ENCODE results near the gene ACSL3. TPM values are rescaled to one million over a fixed set of nuclear protein-coding genes. Genes with fewer than 3 reads are reported as not detected.
"Not testable (repeated sequence)": the region's sequence is repeated elsewhere in the genome, so short reads cannot be mapped to it uniquely, and the experiment has no call there.

ACSL3 gene
- total RNA-seq, 1 donor from 2014 or later: 125 TPM

- DNase-seq: no peak
Measured at GRCh38 chr2:222979484-222979883, 118.6 kb downstream of the ACSL3 start.

GRCh38 chr2:222982010-222982908 lies 121.4 kb downstream of the ACSL3 start:
- DNase-seq: peak; percentile 43

- DNase-seq: no peak
Measured at GRCh38 chr2:222982909-222983265, 122.1 kb downstream of the ACSL3 start.

GRCh38 chr2:222984908-222985307 lies 124.1 kb downstream of the ACSL3 start:
- DNase-seq: no peak

GRCh38 chr2:222989431-222989830 lies 128.6 kb downstream of the ACSL3 start:
- DNase-seq: no peak

GRCh38 chr2:222990206-222990605 lies 129.4 kb downstream of the ACSL3 start:
- DNase-seq: not testable (repeated sequence)

- DNase-seq: no peak
Measured at GRCh38 chr2:222992137-222992536, 131.3 kb downstream of the ACSL3 start.

Other genes with a start within 250 kb of the ACSL3 start
- gene FARSB, start 204.9 kb upstream of the ACSL3 start, total RNA-seq: 5.4 and 14.1 TPM in 2 replicates
- gene MOGAT1, start 189.4 kb upstream of the ACSL3 start, total RNA-seq: not detected in 2 replicates
- 0.14 and 1.2 TPM in 2 replicates for gene KCNE4, start 191.2 kb downstream of the ACSL3 start, total RNA-seq

Data from dermis blood vessel endothelial cell (primary cell).